HG02588 (cell line): ENCODE data around the gene USP6.
"Not testable (repeated sequence)": the region's sequence is repeated elsewhere in the genome, so short reads cannot be mapped to it uniquely, and the experiment has no call there.

Source experiments
- ATAC-seq: cut with Tn5 transposase; IDR thresholded peaks from one replicate; pipeline ENCODE4 v1.9.1; 2021; ENCODE audit warnings: mild to moderate bottlenecking, moderate library complexity; ENCODE audit not compliant: unreplicated experiment

The USP6 gene

DNA sequence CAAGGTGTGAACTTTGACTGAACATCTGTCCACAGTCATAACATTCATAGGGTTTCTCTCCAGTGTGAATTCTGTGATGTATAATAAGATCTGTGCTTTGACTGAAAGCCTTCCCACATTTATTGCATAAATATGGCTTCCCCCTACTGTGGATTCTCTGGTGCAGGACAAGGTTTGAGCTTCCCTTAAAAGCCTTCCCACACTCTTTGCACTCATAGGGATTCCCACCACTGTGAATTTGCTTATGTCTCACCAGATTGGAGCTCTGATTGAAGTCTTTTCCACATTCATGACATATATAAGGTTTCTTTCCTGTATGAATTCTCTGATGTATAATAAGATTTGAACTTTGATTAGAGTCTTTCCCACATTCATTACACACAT, 67.6 kb downstream of the USP6 start:
- no peak for ATAC-seq

DNA sequence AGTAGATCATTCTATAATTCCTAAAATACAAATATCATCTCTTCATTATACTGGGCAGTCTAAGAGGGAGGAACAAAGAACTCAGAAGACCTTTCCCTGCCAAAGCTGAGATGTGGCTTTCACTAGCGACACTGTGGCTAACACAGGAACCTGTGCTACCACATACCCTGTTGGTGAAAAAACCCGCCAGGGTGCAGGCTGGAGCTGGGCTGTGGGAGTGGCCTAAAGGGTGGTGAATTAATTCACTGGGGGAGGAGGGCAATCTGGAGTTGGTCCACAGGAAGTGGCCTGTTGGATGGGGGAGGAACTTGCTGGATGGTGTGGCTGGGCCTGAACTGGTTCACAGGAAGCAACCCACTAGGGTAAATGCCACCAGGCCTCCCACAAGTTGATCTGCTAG, 68.5 kb downstream of the USP6 start:
- ATAC-seq: no peak

DNA sequence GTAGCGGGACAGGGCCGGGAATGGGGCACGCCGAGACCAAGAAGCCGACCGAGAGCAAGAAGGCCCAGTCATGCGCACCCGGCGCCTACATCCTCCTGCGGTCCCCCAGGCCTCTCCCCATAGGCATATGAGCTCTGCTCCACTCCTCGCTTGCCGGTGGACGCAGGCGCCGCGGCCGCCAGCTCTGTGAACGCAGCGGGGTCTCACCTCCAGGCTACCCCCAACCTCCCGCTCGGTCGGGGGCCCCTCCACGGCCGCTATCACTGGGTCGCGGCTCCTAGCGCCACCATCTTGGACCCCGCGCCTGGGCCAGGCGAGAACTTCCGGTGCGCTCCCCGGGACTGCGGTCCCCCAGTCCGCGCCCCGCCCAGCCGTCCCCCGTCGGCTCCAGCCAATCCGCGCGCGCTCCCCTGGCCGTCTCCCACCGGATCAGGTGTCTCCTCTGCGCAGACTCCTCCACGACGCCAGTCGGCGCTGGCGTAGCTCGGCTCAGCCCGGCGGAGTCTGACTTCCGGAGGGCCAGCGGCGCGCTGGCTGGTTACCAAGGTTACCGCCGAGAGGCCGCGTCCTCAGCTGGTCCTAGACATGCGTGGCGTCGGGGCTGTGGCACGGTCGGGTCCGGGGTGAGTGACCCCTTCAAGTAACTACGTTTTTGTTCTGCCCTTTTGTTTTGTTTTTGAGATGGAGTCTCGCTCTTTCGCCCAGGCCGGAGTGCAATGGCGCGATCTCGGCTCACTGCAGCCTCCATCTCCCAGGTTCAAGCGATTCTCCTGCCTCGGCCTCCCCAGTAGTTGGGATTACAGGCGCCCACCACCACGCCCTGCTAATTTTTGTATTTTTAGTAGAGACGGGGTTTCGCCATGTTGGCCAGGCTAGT, 75.9 kb downstream of the USP6 start, which contains the start of gene ZNF594:
ZNF594 (minus strand) TSS at position 328 of the 877 bp plus-strand sequence. CDS start 7,612 bp downstream, outside the sequence.
- peak; percentile 94 for ATAC-seq

DNA sequence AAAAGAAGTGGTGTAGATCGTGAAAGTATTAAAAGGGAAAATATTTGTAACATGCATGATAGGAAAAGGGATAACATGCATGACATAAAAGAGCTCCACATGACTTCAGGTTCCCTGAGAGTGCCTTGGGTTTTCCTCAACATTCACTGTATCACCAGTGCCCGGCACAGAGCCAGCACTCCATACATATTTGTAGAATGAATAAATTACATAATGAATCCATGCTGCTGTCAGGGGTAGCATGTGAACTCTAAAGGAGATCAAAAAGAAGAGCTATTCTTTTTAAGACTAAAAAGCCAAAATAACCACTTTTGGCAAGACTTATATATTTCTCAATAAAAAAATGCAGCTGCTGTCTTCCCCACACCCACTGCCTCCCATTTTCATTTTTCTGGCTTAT, 78.5 kb downstream of the USP6 start:
- ATAC-seq: no peak

DNA sequence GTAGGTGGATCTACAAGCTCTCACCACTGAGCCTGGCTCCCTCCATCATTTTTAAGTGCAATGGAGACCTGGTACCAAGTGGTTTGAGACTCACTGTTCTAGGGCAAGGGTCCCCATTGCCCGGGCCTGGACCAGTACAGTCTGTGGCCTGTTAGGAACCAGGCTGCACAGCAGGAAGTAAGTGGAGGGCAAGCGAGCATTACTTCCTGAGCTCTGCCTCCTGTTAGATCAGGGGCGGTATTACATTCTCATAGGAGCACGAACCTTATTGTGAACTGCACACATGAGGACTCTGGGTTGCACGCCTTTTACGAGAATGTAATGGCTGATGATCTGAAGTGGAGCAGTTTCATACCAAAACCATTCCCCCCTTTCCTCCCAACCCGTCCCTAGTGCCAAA, 82.6 kb downstream of the USP6 start:
- no peak for ATAC-seq

DNA sequence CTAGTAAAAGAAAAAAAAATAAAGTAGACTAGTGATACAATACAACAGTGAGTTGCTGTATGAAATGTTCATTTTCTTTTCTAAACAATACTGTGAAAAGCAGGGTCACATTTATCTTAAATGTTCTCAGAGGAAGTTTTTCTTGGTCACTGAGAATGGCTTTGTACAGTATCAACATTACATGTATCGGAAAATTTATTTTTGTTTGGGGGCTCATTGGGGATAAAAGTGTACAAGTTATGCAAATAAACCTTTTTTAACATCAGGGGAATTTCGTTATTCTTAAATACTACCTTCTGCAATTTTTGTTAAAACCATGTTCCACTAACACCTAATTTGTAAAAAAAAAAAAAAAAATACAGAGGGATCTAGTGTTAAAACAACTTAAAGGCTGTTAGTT, 84.5 kb downstream of the USP6 start:
- ATAC-seq: no peak

DNA sequence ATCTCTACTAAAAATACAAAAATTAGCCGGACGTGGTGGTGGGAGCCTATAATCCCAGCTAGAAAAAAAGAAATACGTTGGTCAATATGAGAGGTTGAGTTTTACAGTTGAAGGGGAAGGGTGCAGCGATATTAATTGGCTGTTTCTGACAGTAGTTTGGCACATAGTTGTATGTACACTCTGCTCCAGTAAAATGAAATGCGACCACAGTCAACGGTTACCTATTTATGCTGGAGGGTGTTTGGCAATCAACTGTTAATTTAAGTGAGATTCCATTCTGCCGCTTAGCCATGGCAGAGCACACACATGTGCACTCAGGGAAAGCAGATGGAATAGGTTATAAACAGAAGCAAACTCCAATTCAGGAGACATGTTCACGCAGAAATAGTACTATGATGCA, 85.2 kb downstream of the USP6 start:
- no peak for ATAC-seq

DNA sequence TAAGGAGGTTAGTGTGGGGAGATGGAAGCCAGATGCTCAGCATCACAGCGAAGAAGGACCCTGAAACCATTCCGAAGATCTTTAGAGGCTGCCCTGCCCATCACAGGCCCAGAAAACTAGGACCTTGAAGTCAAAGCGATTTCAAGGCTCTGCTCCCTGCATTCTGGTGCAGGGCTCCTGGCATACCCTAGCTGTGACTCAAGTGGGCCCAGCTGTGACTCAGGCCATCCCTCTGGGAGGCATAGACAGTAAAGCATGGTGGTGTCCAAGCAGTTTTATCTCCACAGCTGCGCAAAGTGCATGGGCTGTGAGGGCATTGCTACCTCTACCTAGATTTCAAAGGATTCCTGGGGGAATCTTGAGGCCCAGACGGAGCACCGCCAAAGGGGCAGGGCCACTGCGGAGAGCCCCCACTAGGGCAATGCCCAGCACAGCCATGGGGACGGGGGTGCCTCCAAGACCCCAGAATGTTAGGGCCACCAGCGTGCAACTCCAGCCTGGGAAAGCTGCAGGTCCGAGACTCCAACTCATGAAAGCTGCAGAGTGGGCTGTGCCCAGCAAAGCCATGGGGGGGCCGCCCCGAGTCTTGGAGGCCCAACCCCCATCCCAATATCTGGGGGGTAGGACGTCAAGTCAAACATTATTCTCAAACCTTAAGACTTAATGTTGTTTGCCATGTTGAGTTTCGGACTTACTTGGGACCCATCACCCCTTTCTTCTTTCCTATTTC, 87.5 kb downstream of the USP6 start:
- ATAC-seq: no peak

DNA sequence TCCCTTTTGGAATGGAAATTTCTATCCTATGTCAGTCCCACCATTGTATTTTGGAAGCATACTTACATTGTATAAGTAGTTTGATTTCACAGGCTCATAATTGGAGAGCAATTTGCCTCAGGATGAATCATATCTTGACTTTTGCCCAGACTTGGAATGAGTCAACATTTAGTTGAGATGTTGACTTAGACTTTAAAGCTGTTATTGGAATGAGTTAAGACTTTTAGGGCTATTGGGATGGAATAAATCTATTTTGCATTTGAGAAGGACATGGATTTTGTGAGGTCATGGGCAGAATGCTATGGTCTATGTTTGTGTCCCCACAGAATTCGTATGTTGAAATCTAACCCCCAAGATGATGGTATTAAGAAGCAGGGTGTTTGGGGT, 88.1 kb downstream of the USP6 start:
- ATAC-seq: no peak

DNA sequence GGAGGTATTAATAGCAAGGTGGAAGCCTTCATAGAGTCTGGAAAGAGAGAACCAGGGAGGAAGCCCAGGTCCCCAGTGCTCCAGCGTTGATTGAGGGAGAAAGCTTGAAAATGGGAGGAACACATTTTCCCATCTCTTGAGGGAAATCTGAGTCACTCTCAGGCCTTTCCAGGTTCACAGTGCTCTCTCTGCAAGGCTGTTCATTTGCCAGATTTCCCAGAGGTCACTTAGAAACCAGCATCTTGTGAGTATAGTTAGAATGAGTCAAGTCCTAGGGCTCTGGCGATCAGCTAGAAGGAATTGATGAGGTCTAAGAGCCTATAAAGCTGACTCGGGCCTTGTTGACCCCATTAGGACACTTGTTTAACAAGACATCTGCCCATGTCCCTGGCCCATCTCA, 93.6 kb downstream of the USP6 start:
- no peak for ATAC-seq

DNA sequence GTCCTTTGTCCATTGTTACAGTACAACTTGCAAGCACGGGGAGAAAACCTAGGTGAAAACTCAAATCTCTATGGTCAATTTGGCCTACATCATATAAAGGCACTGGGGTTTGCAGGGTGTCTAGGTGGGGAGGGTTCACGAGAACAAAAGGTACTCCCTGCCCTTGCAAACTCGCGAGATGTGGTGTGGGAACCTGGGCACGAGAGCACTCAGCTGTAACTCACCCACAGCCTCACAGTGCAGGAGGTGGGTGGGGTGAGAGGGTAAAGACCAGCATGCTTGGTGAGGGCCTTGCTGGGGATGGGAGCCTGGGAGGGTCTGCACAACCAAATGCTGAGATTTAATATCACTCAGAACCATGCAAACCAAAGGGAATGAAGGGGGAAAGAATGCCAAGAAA, 94.3 kb downstream of the USP6 start:
- no peak for ATAC-seq

DNA sequence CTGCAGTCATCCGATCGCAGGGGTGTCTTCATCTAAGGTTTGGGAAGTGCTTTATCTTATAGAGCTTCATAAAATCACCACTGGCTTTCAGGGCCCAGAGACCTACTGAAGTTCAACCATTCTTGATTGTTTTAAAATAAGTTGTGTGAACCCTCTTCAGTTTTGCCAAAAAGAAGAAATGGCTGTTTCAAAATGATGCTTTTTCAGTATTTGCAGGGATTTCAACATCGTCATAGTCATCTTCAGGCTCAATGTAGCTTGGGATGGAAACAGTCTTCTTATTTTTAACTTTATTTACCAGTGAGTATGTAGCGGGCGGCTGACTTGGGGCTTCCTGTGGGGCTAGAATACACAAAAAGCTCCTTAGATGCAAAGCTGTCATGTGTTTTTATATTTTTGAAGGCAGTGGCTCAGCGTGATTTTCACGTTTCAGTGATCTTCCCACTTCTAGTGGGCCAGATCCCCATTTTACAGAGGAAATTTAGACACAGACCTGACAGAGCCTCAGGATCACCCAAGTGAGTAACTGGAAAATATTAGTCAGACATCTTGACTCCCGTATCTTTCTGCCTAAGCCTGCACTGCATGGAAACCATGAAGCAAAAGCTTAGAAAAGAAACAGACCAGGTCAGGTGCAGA, 94.9 kb downstream of the USP6 start:
- ATAC-seq: no peak

DNA sequence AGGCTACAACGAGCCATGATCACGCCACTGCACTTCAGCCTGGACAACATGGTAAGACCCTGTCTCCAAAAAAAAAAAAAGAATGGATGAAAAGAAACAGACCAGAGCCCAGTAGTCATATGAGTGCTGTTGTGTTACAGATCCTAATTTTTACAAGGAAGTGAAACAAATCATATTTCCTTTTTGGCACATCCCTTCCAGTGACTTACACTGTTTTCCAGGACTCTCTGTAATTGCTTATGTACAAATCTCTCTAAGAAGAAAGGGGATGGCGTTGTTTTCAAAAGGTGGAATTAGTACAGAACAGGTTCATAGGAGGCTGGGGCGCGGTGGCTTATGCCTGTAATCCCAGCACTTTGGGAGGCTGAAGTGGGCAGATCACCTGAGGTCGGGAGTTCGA, 95.6 kb downstream of the USP6 start:
- ATAC-seq: no peak

DNA sequence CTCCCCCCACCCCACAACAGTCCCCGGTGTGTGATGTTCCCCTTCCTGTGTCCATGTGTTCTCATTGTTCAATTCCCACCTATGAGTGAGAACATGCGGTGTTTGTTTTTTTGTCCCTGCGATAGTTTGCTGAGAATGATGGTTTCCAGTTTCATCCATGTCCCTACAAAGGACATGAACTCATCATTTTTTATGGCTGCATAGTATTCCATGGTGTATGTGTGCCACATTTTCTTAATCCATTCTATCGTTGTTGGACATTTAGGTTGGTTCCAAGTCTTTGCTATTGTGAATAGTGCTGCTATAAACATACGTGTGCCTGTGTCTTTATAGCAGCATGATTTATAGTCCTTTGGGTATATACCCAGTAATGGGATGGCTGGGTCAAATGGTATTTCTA, 101.7 kb downstream of the USP6 start:
- not testable (repeated sequence) for ATAC-seq

DNA sequence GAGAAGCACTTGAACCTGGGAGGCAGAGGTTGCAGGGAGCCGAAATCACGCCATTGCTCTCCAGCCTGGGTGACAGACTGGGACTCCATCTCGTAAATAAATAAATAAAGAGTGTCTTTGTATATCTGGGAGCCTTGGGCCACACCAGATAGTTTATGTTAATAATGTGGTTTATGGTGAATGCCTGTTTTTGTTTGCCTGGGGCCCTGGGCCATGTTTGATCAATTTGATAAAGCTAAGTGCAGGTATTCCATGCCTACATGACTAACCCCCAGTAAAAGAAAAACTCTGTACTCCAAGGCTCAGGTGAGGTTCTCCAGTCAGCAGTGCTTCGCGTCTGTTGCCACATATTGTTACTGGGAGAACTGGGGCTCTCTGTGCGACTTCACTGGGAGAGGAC, 103.7 kb downstream of the USP6 start:
- ATAC-seq: no peak

DNA sequence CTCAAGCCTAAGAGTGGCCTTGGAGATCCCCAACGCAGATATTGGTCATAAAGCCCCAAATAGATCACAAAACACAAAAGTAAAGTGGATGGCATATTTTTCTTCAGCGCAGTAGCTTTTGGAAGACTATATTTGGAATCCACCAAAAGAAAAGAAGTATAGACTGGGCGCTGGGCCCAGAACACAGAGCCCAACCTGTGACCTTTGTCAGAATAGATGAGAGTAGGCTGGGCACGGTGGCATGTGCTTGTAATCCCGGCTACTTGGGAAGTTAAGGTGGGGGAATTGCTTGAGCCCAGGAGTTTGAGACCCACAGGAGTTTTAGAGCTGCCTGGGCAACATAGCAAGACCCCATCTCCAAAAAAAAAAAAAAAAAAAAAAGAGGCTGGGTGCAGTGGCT, 104.2 kb downstream of the USP6 start:
- ATAC-seq: no peak

DNA sequence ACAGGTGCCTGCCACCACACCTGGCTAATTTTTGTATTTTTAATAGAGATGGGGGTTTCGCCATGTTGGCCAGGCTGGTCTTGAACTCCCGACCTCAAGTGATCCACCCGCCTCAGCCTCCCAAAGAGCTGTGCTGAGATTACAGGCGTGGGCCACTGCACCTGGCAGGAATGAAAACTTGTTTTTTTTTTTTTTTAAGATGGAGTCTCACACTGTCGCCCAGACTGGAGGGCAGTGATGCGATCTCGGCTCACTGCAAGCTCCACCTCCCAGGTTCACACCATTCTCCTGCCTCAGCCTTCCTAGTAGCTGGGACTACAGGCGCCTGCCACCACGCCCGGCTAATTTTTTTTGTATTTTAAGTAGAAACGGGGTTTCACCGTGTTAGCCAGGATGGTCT, 106.1 kb downstream of the USP6 start:
- ATAC-seq: not testable (repeated sequence)
